Panc1 (cell line): ENCODE measurements around the gene MRPS35. TPM values are rescaled to one million over a fixed set of nuclear protein-coding genes. Genes with fewer than 3 reads are reported as not detected.

Source experiments
- ATAC-seq: fragments of 200-7000 bp; cut with Tn5 transposase; 2 replicates; pipeline ENCODE4 v1.9.1; 2020; ENCODE audit warnings: mild to moderate bottlenecking, moderate library complexity
- BruUV-seq: library from RNA; stranded (reverse); fragments of 400-500 nt; replicated peaks from 2 replicates; lab custom pipeline; 2021; lab: Mats Ljungman, UMichigan
- CTCF ChIA-PET: fragments of 300-600 bp; sonication (Branson Sonifier 250); formaldehyde crosslinking; loops from one replicate; lab custom pipeline; 2022; ENCODE audit warnings: antibody characterized with exemption; lab: Charles Lee
- POLR2A ChIA-PET: fragments of 300-600 bp; sonication (Branson Sonifier 250); formaldehyde crosslinking; loops from one replicate; lab custom pipeline; 2022; ENCODE audit warnings: antibody characterized with exemption; lab: Charles Lee
- DNase-seq: peaks from one replicate; pipeline ENCODE4 v3.0.0-alpha.2; 2010; ENCODE audit warnings: low read depth, low spot score
- H3K27ac ChIP-seq: 2 replicates; pipeline ENCODE4 v1.5.1; 2011; ENCODE audit warnings: mild to moderate bottlenecking, low read length, inconsistent platforms
- H3K27me3 ChIP-seq: fragments of 200-500 bp; sonication (Bioruptor generic); 2 replicates; pipeline ENCODE4 v1.6.0; 2014; ENCODE audit warnings: low read length, inconsistent platforms; ENCODE audit not compliant: control insufficient read depth, insufficient read depth
- H3K36me3 ChIP-seq: fragments of 200-500 bp; sonication (Bioruptor generic); 2 replicates; pipeline ENCODE4 v1.5.1; 2014; ENCODE audit warnings: inconsistent platforms, mild to moderate bottlenecking, low read length, moderate library complexity; ENCODE audit not compliant: control insufficient read depth, insufficient read depth
- H3K4me1 ChIP-seq: 2 replicates; pipeline ENCODE4 v1.5.1; 2011; ENCODE audit warnings: inconsistent platforms, mild to moderate bottlenecking, low read length, moderate library complexity; ENCODE audit not compliant: control insufficient read depth, insufficient read depth
- H3K4me3 ChIP-seq, 2 experiments: 2 replicates each; pipeline ENCODE4 v1.5.1; 2011 to 2012; ENCODE audit warnings: low read depth in 2 of 2, low read length in 2 of 2, mild to moderate bottlenecking in 2 of 2, inconsistent platforms in 1 of 2, moderate library complexity in 1 of 2
- H3K9me3 ChIP-seq: fragments of 200-500 bp; sonication (Bioruptor generic); 2 replicates; pipeline ENCODE4 v1.5.1; 2014; ENCODE audit warnings: low read depth, mild to moderate bottlenecking, inconsistent platforms, low read length, moderate library complexity; ENCODE audit not compliant: control insufficient read depth, insufficient read depth
- POLR2AphosphoS5 ChIP-seq: IDR thresholded peaks from 2 replicates; pipeline ENCODE4 v1.6.1; 2012; ENCODE audit warnings: mild to moderate bottlenecking, low read depth, low read length, moderate library complexity
- SIN3A ChIP-seq: IDR thresholded peaks from 2 replicates; pipeline ENCODE4 v1.6.1; 2012; ENCODE audit warnings: low read depth, mild to moderate bottlenecking, low read length, moderate library complexity, borderline replicate concordance; ENCODE audit not compliant: insufficient read depth
- TCF7L2 ChIP-seq: IDR thresholded peaks from 2 replicates; pipeline ENCODE4 v1.6.1; 2011; ENCODE audit warnings: mild to moderate bottlenecking, low read depth, low read length, inconsistent platforms
- in situ Hi-C: cut with HindIII; loops from 2 replicates; pipeline ENCODE4 v1.10.0; 2016; ENCODE audit warnings: low sequenced_read_pairs, low pct_unique_long_range_greater_than_20kb
- intact Hi-C: fragments of 100-400 bp; cut with micrococcal nuclease; formaldehyde crosslinking; loops from one replicate; pipeline ENCODE4 v1.10.0; 2022; ENCODE audit not compliant: unreplicated experiment
- total RNA-seq: library from RNA; stranded (reverse); gene quantifications from one replicate; pipeline ENCODE4 v1.2.1, GENCODE V29; 2021; ENCODE audit not compliant: unreplicated experiment
- TF ChIP-seq, protein P1 (sequence below), 2 experiments: IDR thresholded peaks; 2 replicates each; pipeline ENCODE4 v1.6.1; 2011 to 2012; ENCODE audit warnings: low read depth in 2 of 2, control low read depth in 1 of 2, low read length in 1 of 2, mild to moderate bottlenecking in 1 of 2, moderate library complexity in 1 of 2; ENCODE audit not compliant: insufficient read depth in 1 of 2
- TF ChIP-seq, protein P2 (sequence below): fragments of 450-650 bp; IDR thresholded peaks from 2 replicates; pipeline ENCODE4 v1.5.1; 2017; ENCODE audit warnings: mild to moderate bottlenecking

MRPS35 gene
- total RNA-seq, 1 experiment from 2014 or later: 63.9 TPM

DNA sequence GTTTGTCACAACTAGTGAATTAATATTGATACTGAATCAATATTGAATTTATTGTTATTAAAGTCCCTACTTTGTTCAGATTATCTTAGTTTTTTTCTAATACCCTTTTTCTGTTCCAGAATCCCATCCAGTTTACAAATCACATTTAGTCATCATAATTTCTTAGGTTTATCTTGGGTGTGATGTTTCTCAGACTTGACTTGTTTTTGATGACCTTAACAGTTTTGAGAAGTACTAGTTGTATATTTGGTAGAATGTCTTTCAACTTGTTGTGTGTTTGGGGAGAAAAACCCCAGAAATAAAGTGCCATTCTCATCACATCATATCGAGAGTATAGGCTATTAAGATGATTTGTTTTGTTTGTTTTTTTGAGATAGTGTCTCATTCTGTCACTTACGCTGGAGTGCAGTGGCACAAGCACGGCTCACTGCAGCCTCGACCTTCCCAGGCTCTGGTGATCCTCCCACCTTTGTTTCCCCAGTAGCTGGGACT, 19.5 kb downstream of the MRPS35 start:
- no peaks in the 10 kb centered on the region; the same call in 1 of the 2 replicates for H3K4me1 ChIP-seq
- H3K9me3 ChIP-seq: no peaks in the 10 kb centered on the region
- TF ChIP-seq SIN3A (no peak), POLR2AphosphoS5 (no peak), TCF7L2 (no peak)
- TF ChIP-seq, protein P1, sequence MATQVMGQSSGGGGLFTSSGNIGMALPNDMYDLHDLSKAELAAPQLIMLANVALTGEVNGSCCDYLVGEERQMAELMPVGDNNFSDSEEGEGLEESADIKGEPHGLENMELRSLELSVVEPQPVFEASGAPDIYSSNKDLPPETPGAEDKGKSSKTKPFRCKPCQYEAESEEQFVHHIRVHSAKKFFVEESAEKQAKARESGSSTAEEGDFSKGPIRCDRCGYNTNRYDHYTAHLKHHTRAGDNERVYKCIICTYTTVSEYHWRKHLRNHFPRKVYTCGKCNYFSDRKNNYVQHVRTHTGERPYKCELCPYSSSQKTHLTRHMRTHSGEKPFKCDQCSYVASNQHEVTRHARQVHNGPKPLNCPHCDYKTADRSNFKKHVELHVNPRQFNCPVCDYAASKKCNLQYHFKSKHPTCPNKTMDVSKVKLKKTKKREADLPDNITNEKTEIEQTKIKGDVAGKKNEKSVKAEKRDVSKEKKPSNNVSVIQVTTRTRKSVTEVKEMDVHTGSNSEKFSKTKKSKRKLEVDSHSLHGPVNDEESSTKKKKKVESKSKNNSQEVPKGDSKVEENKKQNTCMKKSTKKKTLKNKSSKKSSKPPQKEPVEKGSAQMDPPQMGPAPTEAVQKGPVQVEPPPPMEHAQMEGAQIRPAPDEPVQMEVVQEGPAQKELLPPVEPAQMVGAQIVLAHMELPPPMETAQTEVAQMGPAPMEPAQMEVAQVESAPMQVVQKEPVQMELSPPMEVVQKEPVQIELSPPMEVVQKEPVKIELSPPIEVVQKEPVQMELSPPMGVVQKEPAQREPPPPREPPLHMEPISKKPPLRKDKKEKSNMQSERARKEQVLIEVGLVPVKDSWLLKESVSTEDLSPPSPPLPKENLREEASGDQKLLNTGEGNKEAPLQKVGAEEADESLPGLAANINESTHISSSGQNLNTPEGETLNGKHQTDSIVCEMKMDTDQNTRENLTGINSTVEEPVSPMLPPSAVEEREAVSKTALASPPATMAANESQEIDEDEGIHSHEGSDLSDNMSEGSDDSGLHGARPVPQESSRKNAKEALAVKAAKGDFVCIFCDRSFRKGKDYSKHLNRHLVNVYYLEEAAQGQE (IDR thresholded peaks at IDR 0.05; ENCODE audit: insufficient read depth in 1 of 2, low read depth in 2 of 2, low read length in 1 of 2): no peak
- TF ChIP-seq, protein P2, sequence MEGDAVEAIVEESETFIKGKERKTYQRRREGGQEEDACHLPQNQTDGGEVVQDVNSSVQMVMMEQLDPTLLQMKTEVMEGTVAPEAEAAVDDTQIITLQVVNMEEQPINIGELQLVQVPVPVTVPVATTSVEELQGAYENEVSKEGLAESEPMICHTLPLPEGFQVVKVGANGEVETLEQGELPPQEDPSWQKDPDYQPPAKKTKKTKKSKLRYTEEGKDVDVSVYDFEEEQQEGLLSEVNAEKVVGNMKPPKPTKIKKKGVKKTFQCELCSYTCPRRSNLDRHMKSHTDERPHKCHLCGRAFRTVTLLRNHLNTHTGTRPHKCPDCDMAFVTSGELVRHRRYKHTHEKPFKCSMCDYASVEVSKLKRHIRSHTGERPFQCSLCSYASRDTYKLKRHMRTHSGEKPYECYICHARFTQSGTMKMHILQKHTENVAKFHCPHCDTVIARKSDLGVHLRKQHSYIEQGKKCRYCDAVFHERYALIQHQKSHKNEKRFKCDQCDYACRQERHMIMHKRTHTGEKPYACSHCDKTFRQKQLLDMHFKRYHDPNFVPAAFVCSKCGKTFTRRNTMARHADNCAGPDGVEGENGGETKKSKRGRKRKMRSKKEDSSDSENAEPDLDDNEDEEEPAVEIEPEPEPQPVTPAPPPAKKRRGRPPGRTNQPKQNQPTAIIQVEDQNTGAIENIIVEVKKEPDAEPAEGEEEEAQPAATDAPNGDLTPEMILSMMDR: no peak
- ChIA-PET CTCF (no interaction called here), POLR2A (no interaction called here)
- no peak overlapping the region for H3K27ac ChIP-seq
- H3K27me3 ChIP-seq: no peaks in the 10 kb centered on the region
- BruUV-seq: no TSS peak
- in situ Hi-C loops (no loop called here), intact Hi-C loops (no loop called here)
- H3K4me3 ChIP-seq: no peak overlapping the region
- ATAC-seq (no peak), DNase-seq (no peak)
- H3K36me3 ChIP-seq: peaks cover 8% of the 10 kb centered on the region; the same call in 1 of the 2 replicates

DNA sequence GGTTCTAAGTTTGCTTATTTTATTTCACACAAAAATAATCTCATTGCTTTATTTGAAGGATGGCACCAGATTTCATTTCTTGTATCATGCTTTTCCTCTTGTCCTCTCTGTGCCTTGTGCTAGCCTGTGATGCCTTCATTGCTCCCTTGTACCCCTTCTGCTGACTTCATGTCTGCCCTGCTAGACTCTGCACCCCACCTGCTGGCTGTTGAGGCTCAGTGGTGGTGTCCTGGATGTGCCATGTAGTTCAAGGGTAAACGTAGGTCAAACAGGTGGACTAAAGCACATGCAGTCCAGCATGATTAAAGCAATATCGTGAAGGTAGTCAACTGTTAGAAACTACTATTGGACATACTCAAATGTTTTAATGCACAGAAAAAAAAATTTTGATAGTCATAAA, 21.6 kb downstream of the MRPS35 start:
- no peaks in the 10 kb centered on the region for H3K27me3 ChIP-seq
- CTCF ChIA-PET: interaction anchor here (0.6 to 1.2 kb wide), 10 partner anchors 29 to 809 kb away, joined by 3 to 10 read pairs (median 4); no protein-coding TSS in a partner anchor
- no peaks in the 10 kb centered on the region; the same call in 1 of the 2 replicates for H3K4me1 ChIP-seq
- H3K36me3 ChIP-seq: peaks cover 10% of the 10 kb centered on the region
- intact Hi-C loops (loop anchor here (2.0 kb wide), 1 partner anchor 91 kb away; no protein-coding TSS in a partner anchor), in situ Hi-C loops (no loop called here)
- no TSS peak for BruUV-seq
- H3K4me3 ChIP-seq: no peak overlapping the region
- no peaks in the 10 kb centered on the region for H3K9me3 ChIP-seq
- no peak overlapping the region for H3K27ac ChIP-seq
- TF ChIP-seq, protein P2: peak; percentile 33
- TF ChIP-seq SIN3A: no peak
- peak; percentile 89 for ATAC-seq
- POLR2A ChIA-PET: no interaction called here
- DNase-seq: no peak
